Dedifferentiated amniotic fluid mesenchymal stem cell (primary cell): ENCODE results near the gene PHYHD1.

Source experiments
- DNase-seq: peaks from one replicate; pipeline ENCODE4 v3.0.0-alpha.2; 2016; ENCODE audit errors: extremely low spot score

PHYHD1 gene

GRCh38 chr9:128901379-128901778 is 19.4 kb upstream of the PHYHD1 start:
- no peak for DNase-seq

- no peak for DNase-seq
Measured at GRCh38 chr9:128901822-128902221, 19.0 kb upstream of the PHYHD1 start.

- DNase-seq: no peak
Measured at GRCh38 chr9:128902351-128903078, 18.3 kb upstream of the PHYHD1 start.

GRCh38 chr9:128903079-128903461 is 17.7 kb upstream of the PHYHD1 start:
- no peak for DNase-seq

GRCh38 chr9:128903871-128904620 is 16.7 kb upstream of the PHYHD1 start:
- no peak for DNase-seq

GRCh38 chr9:128905964-128906363 is 14.8 kb upstream of the PHYHD1 start:
- DNase-seq: no peak

GRCh38 chr9:128906741-128907140 is 14.0 kb upstream of the PHYHD1 start:
- no peak for DNase-seq

- no peak for DNase-seq
Measured at GRCh38 chr9:128908372-128908771, 12.4 kb upstream of the PHYHD1 start.

GRCh38 chr9:128909859-128910258 is 10.9 kb upstream of the PHYHD1 start:
- DNase-seq: no peak

- DNase-seq: no peak
Measured at GRCh38 chr9:128910906-128911305, 9.9 kb upstream of the PHYHD1 start.

- DNase-seq: no peak
Measured at GRCh38 chr9:128911529-128912035, 9.2 kb upstream of the PHYHD1 start.

- peak; percentile 41 for DNase-seq
Measured at GRCh38 chr9:128912270-128912853, 8.4 kb upstream of the PHYHD1 start.

GRCh38 chr9:128913048-128913900 is 7.5 kb upstream of the PHYHD1 start:
- DNase-seq: no peak

- DNase-seq: no peak
Measured at GRCh38 chr9:128913995-128914772, 6.6 kb upstream of the PHYHD1 start.

GRCh38 chr9:128916204-128916603 is 4.6 kb upstream of the PHYHD1 start:
- no peak for DNase-seq

- no peak for DNase-seq
Measured at GRCh38 chr9:128916745-128917144, 4.0 kb upstream of the PHYHD1 start.

- DNase-seq: no peak
Measured at GRCh38 chr9:128917151-128917849, 3.5 kb upstream of the PHYHD1 start.

- DNase-seq: no peak
Measured at GRCh38 chr9:128918921-128919320, 1.9 kb upstream of the PHYHD1 start.

GRCh38 chr9:128919402-128920089 is 1.2 kb upstream of the PHYHD1 start:
- no peak for DNase-seq
